Measurements from ENCODE around the gene HYAL1. TPM values are rescaled to one million over a fixed set of nuclear protein-coding genes. Genes with fewer than 3 reads are reported as not detected.
A peak's percentile ranks its signal among the peaks of the same experiment; 100 is the strongest.
"Not testable (repeated sequence)": the region's sequence is repeated elsewhere in the genome, so short reads cannot be mapped to it uniquely, and the experiment has no call there.

Gene HYAL1
- total RNA-seq, 2 donors from 2014 or later, result 38.1 to 40.8 TPM

DNA sequence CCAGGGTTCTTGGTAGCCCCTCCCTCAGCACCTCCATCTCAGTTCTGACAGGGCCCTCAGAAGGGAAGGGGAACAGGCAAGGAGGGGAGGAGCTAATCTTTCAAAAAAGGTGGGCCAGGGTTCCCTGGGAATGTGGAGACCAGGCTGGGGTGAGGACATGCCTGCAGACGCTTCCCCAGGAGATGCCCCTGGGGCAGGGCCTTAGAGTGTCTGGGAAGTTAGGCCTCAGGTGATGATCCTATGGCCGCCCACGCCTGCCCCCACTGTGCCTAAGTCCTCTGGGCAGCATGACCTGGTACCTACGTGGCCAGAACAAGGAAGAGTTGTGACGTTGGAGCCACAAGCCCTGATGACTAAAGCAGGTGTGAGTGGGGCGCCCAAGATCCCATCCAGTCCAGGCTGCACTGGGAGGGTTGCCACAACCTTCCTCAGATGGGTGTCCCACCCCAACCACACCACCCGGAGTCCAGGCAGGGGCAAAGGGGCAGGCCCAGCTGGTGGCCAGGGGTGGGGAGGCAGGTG lies 38.3 kb downstream of the HYAL1 start:
- TF ChIP-seq, protein P1, sequence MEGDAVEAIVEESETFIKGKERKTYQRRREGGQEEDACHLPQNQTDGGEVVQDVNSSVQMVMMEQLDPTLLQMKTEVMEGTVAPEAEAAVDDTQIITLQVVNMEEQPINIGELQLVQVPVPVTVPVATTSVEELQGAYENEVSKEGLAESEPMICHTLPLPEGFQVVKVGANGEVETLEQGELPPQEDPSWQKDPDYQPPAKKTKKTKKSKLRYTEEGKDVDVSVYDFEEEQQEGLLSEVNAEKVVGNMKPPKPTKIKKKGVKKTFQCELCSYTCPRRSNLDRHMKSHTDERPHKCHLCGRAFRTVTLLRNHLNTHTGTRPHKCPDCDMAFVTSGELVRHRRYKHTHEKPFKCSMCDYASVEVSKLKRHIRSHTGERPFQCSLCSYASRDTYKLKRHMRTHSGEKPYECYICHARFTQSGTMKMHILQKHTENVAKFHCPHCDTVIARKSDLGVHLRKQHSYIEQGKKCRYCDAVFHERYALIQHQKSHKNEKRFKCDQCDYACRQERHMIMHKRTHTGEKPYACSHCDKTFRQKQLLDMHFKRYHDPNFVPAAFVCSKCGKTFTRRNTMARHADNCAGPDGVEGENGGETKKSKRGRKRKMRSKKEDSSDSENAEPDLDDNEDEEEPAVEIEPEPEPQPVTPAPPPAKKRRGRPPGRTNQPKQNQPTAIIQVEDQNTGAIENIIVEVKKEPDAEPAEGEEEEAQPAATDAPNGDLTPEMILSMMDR (IDR thresholded peaks at IDR 0.05), result no peak
- H3K36me3 ChIP-seq, result no peaks in the 10 kb centered on the region
- peaks cover 0 to 77% of the 10 kb centered on the region in 2 donors for H3K4me1 ChIP-seq
- no peaks in the 10 kb centered on the region for H3K9me3 ChIP-seq
- peak overlapping the region; percentile 92 to 97 for H3K27ac ChIP-seq
- no peak for DNase-seq (ENCODE audit: low spot score)
- no peaks in the 10 kb centered on the region for H3K27me3 ChIP-seq
- no peak overlapping the region for H3K4me3 ChIP-seq

DNA sequence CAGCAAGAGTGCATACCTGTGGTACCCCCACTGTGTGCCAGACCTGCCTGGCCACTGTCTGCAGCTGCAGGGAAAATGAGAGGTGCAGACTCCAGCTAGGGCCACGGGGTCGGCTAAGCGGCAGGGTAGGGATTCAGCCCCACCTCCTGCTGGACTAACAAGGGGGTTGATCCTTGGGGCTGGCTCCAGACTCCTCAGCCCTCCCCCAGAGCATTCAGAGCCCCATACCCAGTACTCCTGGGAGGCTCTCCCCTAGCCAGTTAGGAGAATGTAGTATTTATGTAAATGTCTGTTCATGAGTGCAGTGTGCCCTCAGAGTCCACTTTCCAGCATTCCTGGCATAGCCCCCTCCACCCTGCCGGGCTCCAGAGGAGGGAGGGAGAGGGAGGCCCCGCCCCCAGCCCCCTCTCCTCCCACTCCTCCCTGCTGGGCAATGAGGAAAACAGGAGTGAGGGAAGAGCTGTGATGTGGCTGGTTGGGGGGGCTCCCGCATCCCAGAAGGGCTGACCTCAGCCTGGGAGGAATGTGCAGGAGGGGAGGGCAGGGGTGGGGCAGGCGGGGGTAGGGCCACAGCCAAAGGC lies 38.9 kb downstream of the HYAL1 start:
- DNase-seq (ENCODE audit: low spot score), result peak; percentile 90
- Histone ChIP-seq H3K27me3 (no peaks in the 10 kb centered on the region), H3K27ac (peak overlapping the region; percentile 92 to 97), H3K36me3 (no peaks in the 10 kb centered on the region), H3K9me3 (no peaks in the 10 kb centered on the region), H3K4me1 (peaks cover 0 to 76% of the 10 kb centered on the region in 2 donors), H3K4me3 (no peak overlapping the region)
- TF ChIP-seq, protein P1 (IDR thresholded peaks at IDR 0.05), result no peak

DNA sequence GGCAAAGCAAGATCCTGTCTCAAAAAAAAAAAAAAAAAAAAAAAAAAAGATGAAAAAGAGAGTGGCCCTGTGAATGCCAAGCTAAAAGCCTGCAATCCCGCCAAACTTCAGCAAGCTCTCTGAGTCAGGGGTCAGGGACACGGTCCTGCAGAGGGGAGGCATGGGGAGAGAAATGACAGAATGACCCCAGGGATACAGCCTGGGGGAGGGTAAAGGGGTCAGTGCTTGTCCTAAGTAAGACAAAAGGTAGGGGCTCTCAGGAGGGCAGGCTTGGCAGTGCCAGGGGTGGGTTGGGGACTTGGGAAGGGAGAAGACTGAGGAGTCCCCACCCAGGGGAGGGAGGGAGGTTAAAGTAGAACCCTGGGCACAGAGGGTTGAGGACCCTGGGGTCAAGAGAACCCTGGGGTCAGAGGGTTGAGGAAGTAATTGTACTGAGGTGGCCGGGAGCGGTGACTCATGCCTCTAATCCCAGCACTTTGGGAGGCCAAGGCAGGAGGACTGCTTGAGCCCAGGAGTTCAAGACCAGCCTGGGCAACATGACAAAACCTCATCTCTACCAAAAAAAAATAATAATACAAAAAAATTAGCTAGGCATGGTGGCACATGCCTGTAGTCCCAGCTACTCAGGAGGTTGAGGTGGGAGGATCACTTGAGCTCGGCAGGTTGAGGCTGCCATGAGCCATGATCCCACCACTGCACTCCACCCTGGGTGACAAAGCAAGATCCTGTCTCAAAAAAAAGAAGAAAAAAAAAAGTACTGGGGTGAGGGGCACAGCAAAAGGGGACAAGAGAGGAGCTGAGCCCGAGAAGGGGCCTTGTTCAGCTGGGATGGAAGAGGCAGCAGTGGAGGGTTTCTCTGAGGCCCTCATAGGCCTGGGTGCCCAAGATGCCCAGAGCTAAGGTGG lies 39.6 kb downstream of the HYAL1 start:
- Histone ChIP-seq H3K4me1 (peaks cover 0 to 73% of the 10 kb centered on the region in 2 donors), H3K9me3 (no peaks in the 10 kb centered on the region), H3K27me3 (no peaks in the 10 kb centered on the region), H3K27ac (peak overlapping the region; percentile 92 to 97), H3K36me3 (peaks cover 6% of the 10 kb centered on the region), H3K4me3 (no peak overlapping the region)
- DNase-seq (ENCODE audit: low spot score), result no peak
- TF ChIP-seq, protein P1 (IDR thresholded peaks at IDR 0.05), result no peak

DNA sequence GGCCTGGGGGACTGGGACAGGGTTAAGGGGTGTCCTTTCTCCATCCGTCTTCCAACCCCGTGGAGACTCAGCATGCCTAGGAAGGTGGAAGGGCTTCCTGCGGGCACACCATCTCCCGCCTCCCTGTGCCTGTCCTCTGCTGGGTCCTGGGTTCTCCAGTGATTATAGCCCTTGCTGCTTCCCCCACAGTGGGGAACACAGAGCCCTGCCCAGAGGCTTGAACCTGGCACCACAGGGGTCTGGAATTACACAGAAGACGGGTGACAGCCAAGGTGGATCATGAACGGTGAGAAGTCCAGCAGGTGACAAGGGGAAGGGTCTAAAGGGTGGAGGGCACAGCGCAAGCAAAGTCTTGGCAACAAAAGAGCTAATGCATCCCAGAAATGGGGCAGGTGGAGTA lies 40.6 kb downstream of the HYAL1 start:
- no peaks in the 10 kb centered on the region for H3K27me3 ChIP-seq
- peak overlapping the region; percentile 32 to 92 for H3K27ac ChIP-seq
- DNase-seq (ENCODE audit: low spot score), result no peak
- peaks cover 13% of the 10 kb centered on the region for H3K36me3 ChIP-seq
- H3K9me3 ChIP-seq, result no peaks in the 10 kb centered on the region
- no peak overlapping the region for H3K4me3 ChIP-seq
- TF ChIP-seq, protein P1 (IDR thresholded peaks at IDR 0.05), result no peak
- H3K4me1 ChIP-seq, result peaks cover 0 to 66% of the 10 kb centered on the region in 2 donors

DNA sequence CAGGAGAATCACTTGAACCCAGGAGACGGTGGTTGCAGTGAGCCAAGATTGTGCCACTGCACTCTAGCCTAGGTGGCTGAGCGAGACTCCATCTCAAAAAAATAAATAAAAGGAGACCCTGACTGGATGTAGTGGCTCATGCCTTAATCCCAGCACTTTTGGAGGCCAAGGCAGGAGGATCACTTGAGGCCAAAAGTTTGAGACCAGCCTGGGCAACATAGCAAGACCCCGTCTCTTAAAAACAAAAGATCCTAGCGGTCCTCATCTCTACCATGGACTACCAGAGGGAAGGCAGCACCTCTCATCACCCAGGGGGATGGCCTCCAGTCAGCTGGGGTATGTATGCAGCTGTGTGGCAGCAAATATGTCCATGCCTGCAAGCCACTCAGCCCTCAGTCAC lies 41.2 kb downstream of the HYAL1 start:
- H3K36me3 ChIP-seq, result peaks cover 19% of the 10 kb centered on the region
- peaks cover 0 to 65% of the 10 kb centered on the region in 2 donors for H3K4me1 ChIP-seq
- H3K27ac ChIP-seq, result peak overlapping the region in 1 of 2 donors; percentile 95
- not testable (repeated sequence) for H3K4me3 ChIP-seq; H3K9me3 ChIP-seq; H3K27me3 ChIP-seq; DNase-seq (ENCODE audit: low spot score)

DNA sequence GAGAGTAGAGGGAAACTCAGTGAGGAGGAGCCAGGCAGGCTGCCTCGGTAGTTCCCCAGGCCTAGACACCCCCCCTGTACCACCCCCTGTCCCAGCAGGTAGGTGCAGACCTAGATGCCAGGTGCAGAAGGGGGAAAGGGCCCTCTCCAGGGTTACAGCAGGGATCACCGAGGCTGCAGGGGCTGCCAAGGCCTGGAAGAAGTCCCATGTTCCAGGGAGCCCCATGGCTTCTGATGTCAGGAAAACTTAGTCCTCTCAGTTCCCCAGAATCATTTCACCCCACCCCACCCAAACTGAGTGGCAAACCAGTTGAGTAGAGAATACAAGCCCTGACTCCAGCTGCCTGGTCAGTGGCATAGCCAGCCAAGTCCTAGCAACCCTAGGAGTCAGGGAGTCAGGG lies 41.9 kb downstream of the HYAL1 start:
- TF ChIP-seq, protein P1 (IDR thresholded peaks at IDR 0.05), result no peak
- no peak for DNase-seq (ENCODE audit: low spot score)
- peaks cover 0 to 61% of the 10 kb centered on the region in 2 donors for H3K4me1 ChIP-seq
- no peaks in the 10 kb centered on the region for H3K27me3 ChIP-seq
- H3K4me3 ChIP-seq, result peak overlapping the region in 1 of 2 donors; percentile 57
- H3K9me3 ChIP-seq, result no peaks in the 10 kb centered on the region
- H3K36me3 ChIP-seq, result peaks cover 26% of the 10 kb centered on the region
- peak overlapping the region; percentile 95 to 99 for H3K27ac ChIP-seq
